Ishikawa (cell line): ENCODE data around the gene CHERP.

ENCODE experiments used
- CEBPB ChIP-seq: IDR thresholded peaks from 2 replicates; pipeline ENCODE4 v1.6.1; 2012
- EP300 ChIP-seq: IDR thresholded peaks from 2 replicates; pipeline ENCODE4 v1.6.1; 2012; ENCODE audit warnings: borderline replicate concordance
- RAD21 ChIP-seq: IDR thresholded peaks from 2 replicates; pipeline ENCODE4 v1.6.1; 2012; ENCODE audit warnings: low read depth
- REST ChIP-seq: IDR thresholded peaks from 2 replicates; pipeline ENCODE4 v1.6.1; 2012; ENCODE audit warnings: low read depth, mild to moderate bottlenecking
- TEAD4 ChIP-seq: IDR thresholded peaks from 2 replicates; pipeline ENCODE4 v1.6.1; 2012
- ZBTB7A ChIP-seq: IDR thresholded peaks from 2 replicates; pipeline ENCODE4 v1.6.1; 2012; ENCODE audit warnings: low read depth

DNA sequence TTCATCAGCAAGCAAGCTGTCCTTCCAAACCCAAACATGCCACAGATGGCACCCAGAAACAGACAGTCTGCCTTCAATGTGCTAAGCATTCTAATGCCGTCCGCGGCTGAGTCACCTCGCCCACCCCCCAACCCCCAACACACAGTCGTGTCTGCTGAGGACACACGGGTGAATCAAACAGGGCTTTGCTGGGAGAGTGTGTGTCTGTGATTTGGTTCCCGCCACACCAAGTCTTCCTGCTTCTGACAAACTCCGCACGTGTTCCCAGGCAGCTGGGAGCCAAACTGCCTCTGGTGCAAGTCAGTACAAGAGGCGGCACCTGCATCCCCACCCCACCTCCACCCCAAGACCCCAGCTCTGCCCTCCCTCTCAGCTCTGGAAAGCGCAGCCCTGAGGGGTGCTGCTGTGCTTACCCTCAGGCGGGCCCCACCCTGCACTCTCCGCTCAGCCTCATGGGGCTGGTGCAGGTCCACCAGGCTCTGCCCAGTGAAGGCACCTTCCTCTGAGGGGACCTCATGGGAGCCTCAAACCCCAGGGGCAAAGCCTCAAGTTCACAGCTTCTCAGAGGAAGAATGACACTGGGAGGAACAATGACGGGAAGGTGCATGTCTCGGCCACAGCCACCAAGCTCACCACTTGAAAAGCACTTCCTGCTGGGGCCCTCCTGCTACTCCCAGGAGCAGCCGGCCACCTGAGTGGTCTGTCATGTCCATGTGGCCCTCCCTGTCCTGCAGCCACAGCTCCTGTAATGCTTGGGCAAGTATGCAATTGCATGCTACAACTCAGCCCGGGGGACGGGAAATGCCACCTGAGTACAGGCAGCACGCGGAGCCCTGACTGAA, 45.0 kb upstream of the CHERP start:
- no peak for TF ChIP-seq EP300
- no peak for TF ChIP-seq RAD21
- no peak for TF ChIP-seq CEBPB
- no peak for TF ChIP-seq REST
- no peak for TF ChIP-seq TEAD4
- TF ChIP-seq ZBTB7A, result no peak
